Ectodermal cell (in vitro differentiated cells): ENCODE measurements around the gene SHB.
"Not testable (repeated sequence)": the region's sequence is repeated elsewhere in the genome, so short reads cannot be mapped to it uniquely, and the experiment has no call there.

Experiments
- H3K27ac ChIP-seq: 2 replicates; pipeline ENCODE4 v1.7.0; 2013; ENCODE audit warnings: mild to moderate bottlenecking, low read depth, low read length; ENCODE audit not compliant: insufficient read depth, poor library complexity, severe bottlenecking
- H3K27me3 ChIP-seq: 2 replicates; pipeline ENCODE4 v1.7.0; 2013; ENCODE audit warnings: mild to moderate bottlenecking, low read length; ENCODE audit not compliant: insufficient read depth, control insufficient read depth, poor library complexity, severe bottlenecking
- H3K36me3 ChIP-seq: one replicate; pipeline ENCODE4 v1.7.0; 2013; ENCODE audit warnings: low read length; ENCODE audit not compliant: control insufficient read depth, insufficient read depth
- H3K4me1 ChIP-seq: one replicate; pipeline ENCODE4 v1.7.0; 2013; ENCODE audit warnings: low read length; ENCODE audit not compliant: control insufficient read depth, insufficient read depth
- H3K4me3 ChIP-seq: 2 replicates; pipeline ENCODE4 v1.7.0; 2013; ENCODE audit warnings: low read depth, low read length, control low read depth; ENCODE audit not compliant: insufficient read depth
- H3K9me3 ChIP-seq: 2 replicates; pipeline ENCODE4 v1.7.0; 2013; ENCODE audit warnings: mild to moderate bottlenecking, low read length, moderate library complexity; ENCODE audit not compliant: control insufficient read depth
- WGBS, 2 experiments: methylation state at CpG; one replicate each; pipeline ENCODE4 v1.1.7; 2013; ENCODE audit warnings: missing lambda C conversion rate in 2 of 2; 5-methylcytosine and 5-hydroxymethylcytosine counted together

Gene SHB

GRCh38 chr9:37909836-37910235, 159.2 kb downstream of the SHB start:
- 90% methylated on average over 5 of the region's 5 CpGs for WGBS, 2 experiments

GRCh38 chr9:37909326-37909725, 159.7 kb downstream of the SHB start:
- WGBS, 2 experiments: 94 to 98% methylated on average over 3 of the region's 3 CpGs
- Histone ChIP-seq H3K9me3 (no peaks in the 10 kb centered on the region), H3K27ac (no peak overlapping the region)

More at GRCh38 chr9:37909836-37910235, 159.2 kb downstream of the SHB start:
- H3K4me1 ChIP-seq, H3K36me3 ChIP-seq, H3K27ac ChIP-seq, H3K27me3 ChIP-seq, H3K9me3 ChIP-seq, H3K4me3 ChIP-seq: not testable (repeated sequence)

GRCh38 chr9:37908698-37909186, 160.3 kb downstream of the SHB start:
- Histone ChIP-seq H3K36me3 (no peaks in the 10 kb centered on the region), H3K4me3 (no peak overlapping the region), H3K27ac (no peak overlapping the region), H3K27me3 (peaks cover 11% of the 10 kb centered on the region), H3K4me1 (peaks cover 12% of the 10 kb centered on the region), H3K9me3 (no peaks in the 10 kb centered on the region)
- 89 to 91% methylated on average over 4 of the region's 4 CpGs for WGBS, 2 experiments

More at GRCh38 chr9:37909326-37909725, 159.7 kb downstream of the SHB start:
- no peak overlapping the region for H3K4me3 ChIP-seq
- peaks cover 11% of the 10 kb centered on the region for H3K27me3 ChIP-seq
- H3K36me3 ChIP-seq: no peaks in the 10 kb centered on the region
- H3K4me1 ChIP-seq: peaks cover 12% of the 10 kb centered on the region

GRCh38 chr9:37908283-37908682, 160.7 kb downstream of the SHB start:
- H3K36me3 ChIP-seq: no peaks in the 10 kb centered on the region
- H3K9me3 ChIP-seq: no peaks in the 10 kb centered on the region
- H3K4me3 ChIP-seq: no peak overlapping the region
- H3K27me3 ChIP-seq: peaks cover 11% of the 10 kb centered on the region
- H3K27ac ChIP-seq: no peak overlapping the region
- H3K4me1 ChIP-seq: peaks cover 12% of the 10 kb centered on the region
- WGBS, 2 experiments: 81 to 85% methylated on average over 4 of the region's 4 CpGs

- Histone ChIP-seq H3K9me3 (no peaks in the 10 kb centered on the region), H3K36me3 (no peaks in the 10 kb centered on the region), H3K4me1 (peaks cover 16% of the 10 kb centered on the region), H3K4me3 (no peak overlapping the region), H3K27ac (no peak overlapping the region), H3K27me3 (peaks cover 11% of the 10 kb centered on the region)
- 87 to 89% methylated on average over 11 of the region's 11 CpGs for WGBS, 2 experiments
Measured at GRCh38 chr9:37906312-37907239, 162.5 kb downstream of the SHB start.

GRCh38 chr9:37905776-37906175, 163.3 kb downstream of the SHB start:
- peaks cover 14% of the 10 kb centered on the region for H3K4me1 ChIP-seq
- peaks cover 11% of the 10 kb centered on the region for H3K27me3 ChIP-seq
- WGBS, 2 experiments: 92 to 93% methylated on average over 4 of the region's 4 CpGs
- H3K36me3 ChIP-seq: no peaks in the 10 kb centered on the region
- H3K27ac ChIP-seq: no peak overlapping the region
- H3K4me3 ChIP-seq: no peak overlapping the region
- no peaks in the 10 kb centered on the region for H3K9me3 ChIP-seq

GRCh38 chr9:37905131-37905505, 163.9 kb downstream of the SHB start:
- H3K9me3 ChIP-seq: no peaks in the 10 kb centered on the region
- no peak overlapping the region for H3K4me3 ChIP-seq
- WGBS, 2 experiments: 90% methylated on average over 10 of the region's 10 CpGs
- H3K4me1 ChIP-seq: peaks cover 14% of the 10 kb centered on the region
- no peak overlapping the region for H3K27ac ChIP-seq
- H3K27me3 ChIP-seq: peaks cover 11% of the 10 kb centered on the region
- no peaks in the 10 kb centered on the region for H3K36me3 ChIP-seq

GRCh38 chr9:37904445-37905130, 164.4 kb downstream of the SHB start:
- 59 to 61% methylated on average over 36 of the region's 36 CpGs for WGBS, 2 experiments
- no peaks in the 10 kb centered on the region for H3K9me3 ChIP-seq
- H3K36me3 ChIP-seq: no peaks in the 10 kb centered on the region
- peaks cover 11% of the 10 kb centered on the region for H3K27me3 ChIP-seq
- H3K4me3 ChIP-seq: peak overlapping the region; percentile 65
- H3K27ac ChIP-seq: no peak overlapping the region
- H3K4me1 ChIP-seq: peaks cover 14% of the 10 kb centered on the region

- Histone ChIP-seq H3K4me3 (peak within 1 kb of the TSS; percentile 65), H3K27me3 (peaks cover 11% of the 10 kb centered on the region), H3K36me3 (no peaks in the 10 kb centered on the region), H3K9me3 (no peaks in the 10 kb centered on the region), H3K27ac (no peak within 1 kb of the TSS), H3K4me1 (peaks cover 14% of the 10 kb centered on the region)
- WGBS, 2 experiments: 0% methylated on average over 84 of the region's 84 CpGs
Measured at GRCh38 chr9:37903647-37904444, 165.2 kb downstream of the SHB start, which contains the start of gene SLC25A51. TSS of gene SLC25A51 (minus strand) at chr9:37904127. CDS start at chr9:37888550, 15,577 bp downstream.
